GM21723 (cell line): Measurements from ENCODE around the gene PRRG2.
"Not testable (repeated sequence)": the region's sequence is repeated elsewhere in the genome, so short reads cannot be mapped to it uniquely, and the experiment has no call there.

Experiments used
- ATAC-seq: cut with Tn5 transposase; IDR thresholded peaks from one replicate; pipeline ENCODE4 v1.9.1; 2021; ENCODE audit warnings: mild to moderate bottlenecking, moderate library complexity; ENCODE audit not compliant: unreplicated experiment

Gene PRRG2

GRCh38 chr19:49599378-49600295, 18.5 kb downstream of the PRRG2 start:
- no peak for ATAC-seq

DNA sequence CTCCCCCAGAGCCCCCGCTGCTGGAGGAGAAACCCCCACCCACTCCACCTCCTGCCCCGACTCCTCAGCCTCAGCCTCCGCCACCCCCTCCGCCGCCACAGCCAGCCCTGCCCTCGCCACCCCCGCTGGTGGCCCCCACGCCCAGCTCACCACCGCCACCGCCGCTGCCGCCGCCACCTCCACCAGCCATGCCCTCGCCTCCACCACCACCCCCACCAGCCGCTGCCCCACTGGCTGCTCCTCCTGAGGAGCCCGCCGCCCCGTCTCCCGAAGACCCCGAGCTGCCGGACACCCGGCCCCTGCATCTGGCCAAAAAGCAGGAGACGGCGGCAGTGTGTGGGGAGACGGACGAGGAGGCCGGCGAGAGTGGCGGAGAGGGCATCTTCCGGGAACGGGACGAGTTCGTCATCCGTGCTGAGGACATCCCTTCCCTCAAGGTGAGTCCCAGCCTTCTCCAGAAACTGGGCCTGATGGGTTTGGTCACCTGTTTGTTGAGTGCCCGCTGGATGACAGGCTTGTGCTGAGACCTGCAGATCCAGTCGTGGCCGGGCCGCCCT, 20.4 kb downstream of the PRRG2 start:
- ATAC-seq: no peak

DNA sequence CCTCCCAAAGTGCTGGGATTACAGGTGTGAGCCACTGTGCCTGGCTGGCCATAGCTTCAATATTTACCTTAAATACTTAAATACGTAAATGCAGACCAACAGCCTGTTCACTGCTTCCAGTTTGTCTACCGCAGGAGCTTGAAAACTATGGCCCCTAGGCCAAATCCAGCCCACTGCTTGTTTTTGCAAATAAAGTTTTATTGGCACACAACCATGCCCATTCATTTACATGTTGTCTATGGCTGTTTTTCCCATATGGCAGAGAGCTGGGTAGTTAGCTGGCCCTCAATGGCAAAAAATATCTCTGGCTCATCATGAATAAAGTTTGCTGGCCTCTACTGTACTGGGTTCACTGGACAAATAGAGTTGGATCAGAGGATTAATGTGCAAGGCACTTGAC, 21.7 kb downstream of the PRRG2 start:
- no peak for ATAC-seq

GRCh38 chr19:49605605-49606004, 24.5 kb downstream of the PRRG2 start:
- ATAC-seq: no peak

DNA sequence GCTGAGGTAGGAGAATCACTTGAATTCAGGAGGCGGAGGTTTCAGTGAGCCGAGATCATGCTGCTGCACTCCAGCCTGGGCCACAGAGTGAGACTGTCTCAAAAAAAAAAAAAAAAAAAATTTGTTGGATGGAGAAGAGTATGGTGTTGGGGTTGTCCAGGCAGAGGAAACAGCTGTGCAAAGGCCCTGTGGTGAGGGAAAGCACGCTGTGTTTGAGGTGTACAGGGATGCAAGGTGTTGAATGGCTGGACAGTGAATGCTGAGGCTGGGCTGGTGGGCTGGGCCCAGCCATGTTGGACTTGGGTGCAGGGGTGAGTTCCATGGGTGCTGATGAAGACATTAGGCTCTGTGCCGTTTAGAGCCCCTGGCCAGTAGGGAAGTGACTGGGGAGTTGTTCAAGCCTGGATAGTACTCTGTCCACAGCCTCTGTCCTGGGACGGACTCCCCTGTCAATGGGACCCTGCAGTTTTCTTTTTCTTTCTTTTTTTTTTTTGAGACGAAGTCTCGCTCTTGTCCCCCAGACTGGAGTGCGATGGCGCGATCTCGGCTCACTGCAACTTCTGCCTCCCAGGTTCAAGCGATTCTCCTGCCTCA, 28.5 kb downstream of the PRRG2 start:
- ATAC-seq: no peak

DNA sequence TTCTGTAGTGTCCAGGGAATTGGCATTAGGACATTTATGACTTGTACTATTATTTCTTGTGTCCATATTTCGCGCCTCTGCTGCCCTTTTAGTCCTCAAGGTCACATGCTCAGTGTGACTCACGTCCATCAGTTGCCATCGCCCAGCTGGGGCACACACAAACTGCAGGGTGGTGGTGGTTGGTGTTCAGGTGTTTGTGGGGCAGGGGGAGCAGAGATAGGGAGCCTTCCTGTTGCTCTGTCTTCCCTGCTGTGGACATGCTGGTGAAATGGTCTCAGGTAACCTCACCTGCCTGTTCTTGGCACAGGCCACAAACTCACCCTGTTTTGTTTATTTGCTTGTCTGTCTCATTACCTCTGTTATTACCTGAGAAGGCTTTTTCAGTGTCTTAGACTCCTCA, 32.3 kb downstream of the PRRG2 start:
- ATAC-seq: no peak

- ATAC-seq: no peak
Measured at GRCh38 chr19:49614096-49614833, 33.1 kb downstream of the PRRG2 start.

DNA sequence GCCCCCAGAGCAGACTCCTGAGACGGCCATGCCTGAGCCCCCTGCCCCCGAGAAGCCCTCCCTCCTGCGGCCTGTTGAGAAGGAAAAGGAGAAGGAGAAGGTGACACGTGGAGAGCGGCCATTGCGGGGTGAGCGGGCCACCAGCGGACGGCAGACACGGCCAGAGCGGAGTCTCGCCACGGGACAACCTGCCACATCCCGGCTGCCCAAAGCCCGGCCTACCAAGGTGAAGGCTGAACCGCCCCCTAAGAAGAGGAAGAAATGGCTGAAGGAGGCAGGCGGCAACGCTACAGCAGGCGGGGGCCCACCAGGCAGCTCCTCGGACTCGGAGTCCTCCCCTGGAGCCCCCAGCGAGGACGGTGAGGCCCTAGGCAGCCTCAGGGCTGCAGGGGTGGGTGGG, 34.7 kb downstream of the PRRG2 start:
- ATAC-seq: no peak

DNA sequence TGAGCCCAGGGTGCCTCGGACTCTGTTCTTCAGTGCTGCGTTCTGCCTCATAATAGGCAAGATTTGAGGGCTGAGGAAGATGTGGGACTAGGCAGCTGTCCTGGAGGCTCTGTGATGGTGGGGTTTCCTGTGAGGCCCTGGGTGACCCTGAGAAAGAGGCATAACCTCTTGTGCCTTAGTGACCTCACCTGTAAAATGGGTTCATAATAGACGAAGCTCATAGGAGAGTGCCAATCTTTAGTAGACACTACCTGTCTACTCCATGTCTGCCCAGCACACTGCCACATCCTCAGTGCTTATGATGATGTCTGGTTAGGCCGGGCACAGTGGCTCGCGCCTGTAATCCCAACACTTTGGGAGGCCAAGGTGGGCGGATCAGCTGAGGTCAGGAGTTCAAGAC, 35.4 kb downstream of the PRRG2 start:
- ATAC-seq: no peak

DNA sequence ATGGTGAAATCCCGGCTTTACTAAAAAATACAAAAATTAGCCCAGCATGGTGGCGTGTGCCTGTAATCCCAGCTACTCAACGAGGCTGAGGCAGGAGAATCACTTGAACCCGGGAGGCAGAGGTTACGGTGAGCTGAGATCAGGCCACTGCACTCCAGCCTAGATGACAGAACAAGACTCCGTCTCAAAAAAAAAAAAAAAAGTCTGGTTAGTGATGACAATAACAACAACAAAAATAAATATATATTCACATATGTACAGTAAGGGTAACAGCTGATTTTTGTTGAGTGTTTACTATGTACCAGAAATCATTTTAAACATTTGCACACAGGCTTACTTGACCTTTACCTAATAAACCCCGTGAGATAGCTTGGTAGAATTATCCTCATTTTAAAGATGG, 35.8 kb downstream of the PRRG2 start:
- ATAC-seq: no peak

DNA sequence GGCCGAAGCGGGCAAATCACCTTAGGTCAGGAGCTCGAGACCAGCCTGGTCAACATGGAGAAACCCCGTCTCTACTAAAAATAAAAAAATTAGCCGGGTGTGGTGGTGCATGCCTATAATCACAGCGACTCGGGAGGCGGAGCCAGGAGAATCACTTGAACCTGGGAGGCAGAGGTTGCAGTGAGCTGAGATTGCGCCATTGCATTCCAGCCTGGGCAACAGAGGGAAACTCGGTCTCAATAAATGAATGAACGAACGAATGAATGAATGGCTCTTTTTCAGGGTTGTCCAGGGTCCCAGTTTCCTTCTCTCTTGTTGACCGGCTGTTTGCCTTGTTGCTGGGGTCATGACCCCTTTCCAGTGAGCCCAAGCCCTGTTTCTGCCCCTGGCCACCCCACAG, 36.7 kb downstream of the PRRG2 start:
- not testable (repeated sequence) for ATAC-seq

GRCh38 chr19:49624967-49625910, 44.1 kb downstream of the PRRG2 start:
- ATAC-seq: no peak

DNA sequence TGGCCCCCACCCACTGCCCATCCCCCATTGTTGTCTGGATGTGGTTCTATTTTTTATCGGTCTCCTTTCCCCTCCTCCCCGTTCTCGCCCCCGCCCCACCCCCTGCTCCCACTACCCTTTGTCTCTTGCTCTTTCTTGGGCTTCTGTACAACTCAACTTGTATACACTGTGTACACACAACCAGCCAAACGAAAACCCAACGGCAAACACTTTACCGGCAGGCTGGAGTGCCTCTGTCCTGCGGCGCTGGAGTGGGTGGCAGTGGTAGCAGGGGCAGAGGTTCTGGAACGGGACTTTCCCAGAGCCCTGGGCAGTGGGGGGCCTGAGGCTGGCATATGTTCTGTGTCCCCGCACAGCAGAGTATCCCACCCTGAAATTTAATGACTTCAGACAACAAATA, 45.1 kb downstream of the PRRG2 start:
- no peak for ATAC-seq

- ATAC-seq: no peak
Measured at GRCh38 chr19:49629659-49630058, 48.5 kb downstream of the PRRG2 start.

GRCh38 chr19:49631014-49631588, 50.0 kb downstream of the PRRG2 start:
- no peak for ATAC-seq

- no peak for ATAC-seq
Measured at GRCh38 chr19:49631610-49632192, 50.6 kb downstream of the PRRG2 start.

DNA sequence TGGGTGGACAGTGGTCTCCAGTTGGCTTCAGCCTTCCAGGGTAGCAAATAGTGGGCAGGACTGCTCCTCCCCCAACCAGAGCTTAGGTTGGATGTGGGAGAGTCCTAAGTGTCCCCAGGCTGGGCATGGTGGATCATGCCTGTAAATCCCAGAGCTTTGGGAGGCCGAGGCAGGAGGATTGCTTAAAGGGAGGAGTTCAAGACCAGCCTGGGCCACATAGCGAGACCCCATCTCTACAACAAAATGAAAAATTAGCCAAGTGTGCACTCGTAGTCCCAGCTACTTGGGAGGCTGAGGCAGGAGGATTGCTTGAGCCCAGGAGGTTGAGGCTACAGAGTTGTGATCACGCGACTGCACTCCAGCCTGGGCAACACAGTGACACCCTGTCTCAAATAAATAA, 51.5 kb downstream of the PRRG2 start:
- ATAC-seq: no peak

DNA sequence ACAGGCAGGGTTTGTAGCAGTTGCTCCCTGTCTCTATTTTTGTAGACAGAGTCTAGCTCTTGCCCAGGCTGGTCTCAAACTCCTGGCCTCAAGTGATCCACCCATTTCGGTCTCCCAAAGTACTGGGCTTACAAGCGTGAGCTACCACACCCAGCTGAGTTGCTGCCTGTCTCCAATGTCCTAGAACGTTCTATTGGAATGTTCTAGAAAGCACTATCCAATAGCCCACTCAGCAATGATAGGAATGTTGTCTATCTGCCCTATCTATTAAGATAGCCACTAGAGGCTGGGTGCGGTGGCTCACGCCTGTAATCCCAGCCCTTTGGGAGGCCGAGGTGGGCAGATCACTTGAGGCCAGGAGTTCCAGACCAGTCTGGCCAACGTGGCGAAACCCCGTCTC, 52.2 kb downstream of the PRRG2 start:
- not testable (repeated sequence) for ATAC-seq

DNA sequence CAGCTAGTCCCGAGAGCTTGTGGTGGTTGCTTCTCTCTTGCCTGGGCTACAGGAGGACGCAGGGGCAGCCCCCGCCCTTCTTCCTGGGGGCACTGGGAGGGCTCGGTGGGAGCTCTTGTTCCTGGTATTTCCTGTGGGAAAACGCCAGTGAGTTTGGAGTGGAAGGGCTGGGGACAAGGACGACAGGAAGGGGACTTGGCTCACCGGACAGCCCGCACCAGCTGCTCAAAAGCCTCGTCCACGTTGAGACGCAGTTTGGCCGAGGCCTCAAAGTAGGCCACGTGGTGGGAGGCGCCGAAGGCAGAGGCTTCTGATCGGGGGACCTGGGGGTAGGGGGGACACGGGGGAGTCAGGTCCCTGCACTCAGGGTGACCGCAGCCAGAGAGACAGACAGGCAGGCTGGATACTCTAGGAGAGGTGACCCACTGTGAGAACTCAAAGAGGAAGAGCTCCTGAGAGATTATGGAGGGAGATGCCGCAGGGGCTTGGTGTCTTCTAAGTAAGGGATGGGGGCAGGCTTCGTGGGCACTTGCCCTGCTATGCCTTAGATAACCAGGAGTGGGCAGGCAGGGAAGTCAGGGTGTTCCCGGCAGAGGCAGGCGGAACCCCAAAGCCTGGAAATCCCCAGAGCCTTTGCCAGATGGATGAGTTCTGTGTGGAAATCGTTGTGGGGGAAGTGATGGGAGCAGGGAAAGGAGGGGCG, 54.6 kb downstream of the PRRG2 start:
- no peak for ATAC-seq
